ENCODE data around the gene EPO.

EPO gene

DNA sequence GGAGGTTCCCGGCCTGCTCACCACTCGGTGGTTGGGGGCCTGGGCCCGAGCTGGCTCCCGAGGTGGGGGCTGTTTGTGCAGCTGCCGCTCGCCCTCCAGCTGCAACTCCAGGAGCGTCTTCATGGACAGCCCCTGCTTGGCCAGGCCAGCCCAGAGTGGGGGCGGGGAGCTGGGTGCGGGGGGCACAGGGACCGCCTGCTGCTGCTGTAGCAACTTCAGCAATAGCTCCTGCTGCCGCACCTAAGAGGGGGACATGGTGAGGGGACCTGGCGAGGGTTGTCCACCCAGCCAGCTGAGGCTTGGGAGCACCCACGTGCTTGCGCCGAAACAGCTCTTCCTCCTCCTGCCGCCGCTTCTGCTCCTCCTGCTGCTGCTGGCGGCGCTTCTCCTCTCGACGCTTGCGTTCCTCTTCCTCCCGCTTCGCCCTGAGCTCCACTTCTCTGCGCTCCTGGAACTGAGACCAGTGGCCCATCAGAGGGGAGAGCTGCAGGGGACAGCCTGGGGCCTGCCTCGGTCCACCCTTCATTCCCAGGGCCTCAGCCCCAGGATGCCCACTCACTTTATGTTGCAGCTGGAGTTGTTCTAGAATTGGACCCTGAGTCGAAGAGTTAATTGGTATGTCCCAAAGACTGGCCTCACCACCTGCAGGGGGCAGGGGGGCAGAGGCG lies 37.1 kb upstream of the EPO start:
- H3K9me2 ChIP-seq (replicated peaks; ENCODE audit: control insufficient read depth, low read length): no peaks in the 10 kb centered on the region
- H3K4me1 ChIP-seq (ENCODE audit: control insufficient read depth, low read length): no peaks in the 10 kb centered on the region
- H3K27me3 ChIP-seq (ENCODE audit: control insufficient read depth, low read length): no peaks in the 10 kb centered on the region
- H4K20me1 ChIP-seq (ENCODE audit: control insufficient read depth, insufficient read depth, low read depth, low read length): peaks cover 3% of the 10 kb centered on the region; the same call in 1 of the 2 replicates
- no peak overlapping the region for H3K4me2 ChIP-seq (ENCODE audit: low read length)
- H3K36me3 ChIP-seq (ENCODE audit: control insufficient read depth, low read length): peaks cover 96% of the 10 kb centered on the region
- H3K9me3 ChIP-seq (ENCODE audit: control insufficient read depth, insufficient read depth, low read length): no peaks in the 10 kb centered on the region
- H3K27ac ChIP-seq (ENCODE audit: low read depth, low read length): no peak overlapping the region
- TF ChIP-seq EZH2phosphoT487 (IDR thresholded peaks at IDR 0.05; ENCODE audit: borderline replicate concordance, low read length): no peak
- TF ChIP-seq, protein P1, sequence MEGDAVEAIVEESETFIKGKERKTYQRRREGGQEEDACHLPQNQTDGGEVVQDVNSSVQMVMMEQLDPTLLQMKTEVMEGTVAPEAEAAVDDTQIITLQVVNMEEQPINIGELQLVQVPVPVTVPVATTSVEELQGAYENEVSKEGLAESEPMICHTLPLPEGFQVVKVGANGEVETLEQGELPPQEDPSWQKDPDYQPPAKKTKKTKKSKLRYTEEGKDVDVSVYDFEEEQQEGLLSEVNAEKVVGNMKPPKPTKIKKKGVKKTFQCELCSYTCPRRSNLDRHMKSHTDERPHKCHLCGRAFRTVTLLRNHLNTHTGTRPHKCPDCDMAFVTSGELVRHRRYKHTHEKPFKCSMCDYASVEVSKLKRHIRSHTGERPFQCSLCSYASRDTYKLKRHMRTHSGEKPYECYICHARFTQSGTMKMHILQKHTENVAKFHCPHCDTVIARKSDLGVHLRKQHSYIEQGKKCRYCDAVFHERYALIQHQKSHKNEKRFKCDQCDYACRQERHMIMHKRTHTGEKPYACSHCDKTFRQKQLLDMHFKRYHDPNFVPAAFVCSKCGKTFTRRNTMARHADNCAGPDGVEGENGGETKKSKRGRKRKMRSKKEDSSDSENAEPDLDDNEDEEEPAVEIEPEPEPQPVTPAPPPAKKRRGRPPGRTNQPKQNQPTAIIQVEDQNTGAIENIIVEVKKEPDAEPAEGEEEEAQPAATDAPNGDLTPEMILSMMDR (IDR thresholded peaks at IDR 0.05; ENCODE audit: low read depth, low read length, poor library complexity, severe bottlenecking): no peak
- H3K4me3 ChIP-seq (ENCODE audit: low read length): no peak overlapping the region
- H3K79me2 ChIP-seq (ENCODE audit: control insufficient read depth, low read length): peaks cover 7% of the 10 kb centered on the region
- H3F3A ChIP-seq (ENCODE audit: control insufficient read depth, insufficient read depth): peaks cover 15% of the 10 kb centered on the region

DNA sequence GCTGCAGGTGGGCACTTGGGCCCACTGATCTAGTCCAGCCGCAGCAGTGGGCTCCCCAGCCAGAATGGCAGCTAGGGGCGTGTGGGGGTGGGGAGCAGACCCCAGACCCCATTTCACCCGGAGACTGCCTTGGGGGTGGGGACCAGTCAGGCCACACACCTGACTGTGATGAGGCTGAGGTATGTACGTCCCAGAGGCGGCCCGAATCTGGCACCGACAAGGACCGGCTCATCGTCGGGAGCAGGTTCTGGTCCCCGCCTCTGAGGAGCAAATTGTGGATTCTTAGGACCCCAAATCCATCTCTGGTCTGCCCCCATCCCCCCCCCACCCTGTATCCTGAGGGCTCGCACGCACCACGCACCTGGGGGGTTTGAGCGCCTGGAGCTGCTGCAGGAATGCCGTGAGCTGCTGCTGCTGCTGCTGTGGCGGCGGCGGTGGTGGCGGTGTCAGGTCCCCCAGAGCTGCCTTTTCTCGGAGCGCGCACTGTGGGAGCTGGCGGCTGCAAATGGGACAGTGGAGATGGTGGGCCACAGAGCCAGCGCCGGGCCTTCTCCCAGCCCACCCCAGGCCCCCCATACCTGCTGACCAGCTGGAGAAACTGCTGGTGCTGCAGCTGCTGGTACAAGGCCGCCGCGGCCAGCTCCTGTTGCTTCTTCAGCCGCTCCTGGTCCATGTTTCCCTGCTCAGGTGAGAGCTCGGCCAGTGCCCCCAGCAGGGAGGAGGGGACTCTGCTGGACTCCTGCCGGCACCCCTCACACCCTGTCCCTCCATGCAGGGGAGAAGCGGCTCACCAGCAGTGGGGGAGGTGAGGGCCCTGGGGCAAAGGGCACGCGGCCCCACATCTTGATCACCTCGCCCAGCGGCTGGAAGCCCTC lies 36.4 kb upstream of the EPO start:
- Histone ChIP-seq H3K27ac (ENCODE audit: low read depth, low read length) (no peak overlapping the region), H3K27me3 (ENCODE audit: control insufficient read depth, low read length) (no peaks in the 10 kb centered on the region), H3F3A (ENCODE audit: control insufficient read depth, insufficient read depth) (peaks cover 15% of the 10 kb centered on the region), H3K9me3 (ENCODE audit: control insufficient read depth, insufficient read depth, low read length) (no peaks in the 10 kb centered on the region), H3K4me2 (ENCODE audit: low read length) (no peak overlapping the region), H3K4me1 (ENCODE audit: control insufficient read depth, low read length) (no peaks in the 10 kb centered on the region), H4K20me1 (ENCODE audit: control insufficient read depth, insufficient read depth, low read depth, low read length) (peaks cover 11% of the 10 kb centered on the region), H3K36me3 (ENCODE audit: control insufficient read depth, low read length) (peaks cover 97% of the 10 kb centered on the region), H3K9me2 (replicated peaks; ENCODE audit: control insufficient read depth, low read length) (no peaks in the 10 kb centered on the region), H3K79me2 (ENCODE audit: control insufficient read depth, low read length) (peaks cover 14% of the 10 kb centered on the region), H3K4me3 (ENCODE audit: low read length) (no peak overlapping the region)
- no peak for TF ChIP-seq EZH2phosphoT487 (IDR thresholded peaks at IDR 0.05; ENCODE audit: borderline replicate concordance, low read length)
- TF ChIP-seq, protein P1 (IDR thresholded peaks at IDR 0.05; ENCODE audit: low read depth, low read length, poor library complexity, severe bottlenecking): no peak

GRCh38 chr7:100684534-100685042 lies 35.7 kb upstream of the EPO start:
- Histone ChIP-seq H3K9me2 (replicated peaks; ENCODE audit: control insufficient read depth, low read length) (no peaks in the 10 kb centered on the region), H3K4me3 (ENCODE audit: low read length) (no peak overlapping the region), H3K27me3 (ENCODE audit: control insufficient read depth, low read length) (no peaks in the 10 kb centered on the region), H3K4me2 (ENCODE audit: low read length) (no peak overlapping the region), H3K36me3 (ENCODE audit: control insufficient read depth, low read length) (peaks cover 98% of the 10 kb centered on the region), H4K20me1 (ENCODE audit: control insufficient read depth, insufficient read depth, low read depth, low read length) (peaks cover 17% of the 10 kb centered on the region), H3F3A (ENCODE audit: control insufficient read depth, insufficient read depth) (peaks cover 15% of the 10 kb centered on the region), H3K79me2 (ENCODE audit: control insufficient read depth, low read length) (peaks cover 21% of the 10 kb centered on the region), H3K9me3 (ENCODE audit: control insufficient read depth, insufficient read depth, low read length) (no peaks in the 10 kb centered on the region), H3K27ac (ENCODE audit: low read depth, low read length) (no peak overlapping the region), H3K4me1 (ENCODE audit: control insufficient read depth, low read length) (0 out of 2 replicates have a peak, but pooled peaks cover 1% of the 10 kb centered on the region)
- TF ChIP-seq, protein P1 (IDR thresholded peaks at IDR 0.05; ENCODE audit: low read depth, low read length, poor library complexity, severe bottlenecking): no peak
- TF ChIP-seq EZH2phosphoT487 (IDR thresholded peaks at IDR 0.05; ENCODE audit: borderline replicate concordance, low read length): no peak

Data from DOHH2 (cell line).